H1 (cell line): ENCODE results near the gene CHD2.

Experiments used
- CTCF ChIP-seq, 3 experiments: IDR thresholded peaks; 1 replicate in 2 of 3; 2 replicates in 1 of 3; pipeline versions ENCODE4 v1.5.1 to v1.6.1; 2011; ENCODE audit warnings: low read length in 3 of 3, mild to moderate bottlenecking in 3 of 3, inconsistent platforms in 2 of 3, low read depth in 1 of 3, moderate library complexity in 1 of 3; ENCODE audit not compliant: insufficient read depth in 1 of 3; ENCODE audit errors: control extremely low read depth in 1 of 3
- EZH2 ChIP-seq: fragments of 200-600 bp; sonication (generic); IDR thresholded peaks from 2 replicates; pipeline ENCODE4 v1.7.1; 2012; ENCODE audit warnings: low read depth, mild to moderate bottlenecking, moderate library complexity, low read length, inconsistent platforms; ENCODE audit not compliant: severe bottlenecking
- POLR2AphosphoS5 ChIP-seq: IDR thresholded peaks from 2 replicates; pipeline ENCODE4 v1.6.1; 2011; ENCODE audit warnings: low read depth, low read length

- TF ChIP-seq EZH2 (no peak), POLR2AphosphoS5 (no peak), CTCF (IDR thresholded peaks at IDR 0.05; ENCODE audit: control extremely low read depth in 1 of 3, insufficient read depth in 1 of 3, low read depth in 1 of 3, low read length in 3 of 3) (no peak)
Measured at GRCh38 chr15:93063796-93064690, 163.9 kb downstream of the CHD2 start.
